ENCODE results near the gene RPS14. TPM values are rescaled to one million over a fixed set of nuclear protein-coding genes. Genes with fewer than 3 reads are reported as not detected.

Gene RPS14
- total and polyA plus RNA-seq, 9 of the 15 experiments (the other 6 are each of a cell fraction or from before 2014, with no cell fraction given): 1,824 to 5,983 (median 3,017) TPM

GRCh38 chr5:150488519-150489359 lies 39.2 kb upstream of the RPS14 start (continued):
- TF ChIP-seq REST (IDR thresholded peaks at IDR 0.05; ENCODE audit: borderline replicate concordance) (no peak), REST (CRISPR knock-in tag; IDR thresholded peaks at IDR 0.05; ENCODE audit: low read depth) (peak; percentile 19; the same call in 1 of the 2 replicates), MLLT1 (IDR thresholded peaks at IDR 0.05) (peak in 1 of 2 experiments; percentile 80; a peak in 2 of 4 replicates), HES1 (IDR thresholded peaks at IDR 0.05; ENCODE audit: low read depth) (no peak), ZNF512 (tag; IDR thresholded peaks at IDR 0.05) (no peak), DIDO1 (tag; IDR thresholded peaks at IDR 0.05; ENCODE audit: low read depth) (no peak), NR0B1 (IDR thresholded peaks at IDR 0.05; ENCODE audit: partially characterized antibody) (no peak), STAT6 (CRISPR knock-in tag; IDR thresholded peaks at IDR 0.05) (no peak)
